Stimulated activated CD8-positive, alpha-beta memory T cell treated with anti-CD3 and anti-CD28 coated beads, Interleukin-12 subunit alpha, Interleukin-12 subunit beta, amount 100 ng/mL, for 24 hours (primary cell): ENCODE data around the gene PNPT1.
"Not testable (repeated sequence)": the region's sequence is repeated elsewhere in the genome, so short reads cannot be mapped to it uniquely, and the experiment has no call there.

ENCODE experiments used
- DNase-seq: peaks from one replicate; pipeline ENCODE4 v3.0.0-alpha.2; 2020; ENCODE audit errors: extremely low read depth

Gene PNPT1

GRCh38 chr2:55598056-55598795, 95.4 kb downstream of the PNPT1 start:
- DNase-seq: no peak

- DNase-seq: not testable (repeated sequence)
These were observed 96.8 kb downstream of the PNPT1 start for GRCh38 chr2:55596795-55597194.

- no peak for DNase-seq
These were observed 98.1 kb downstream of the PNPT1 start for GRCh38 chr2:55595536-55595935.

GRCh38 chr2:55592130-55592529, 101.5 kb downstream of the PNPT1 start:
- DNase-seq: no peak

GRCh38 chr2:55590810-55591440, 102.7 kb downstream of the PNPT1 start:
- no peak for DNase-seq

- no peak for DNase-seq
These were observed 108.1 kb downstream of the PNPT1 start for GRCh38 chr2:55585451-55586080.
